GM18507 (cell line): ENCODE measurements around the gene OR14J1.
"Not testable (repeated sequence)": the region's sequence is repeated elsewhere in the genome, so short reads cannot be mapped to it uniquely, and the experiment has no call there.

Experiments used
- DNase-seq: peaks from one replicate; pipeline ENCODE4 v3.0.0; 2011; ENCODE audit warnings: low read depth; ENCODE audit not compliant: insufficient read length; ENCODE audit errors: extremely low spot score
- FAIRE-seq: peaks from 2 replicates; lab custom pipeline; 2011; peaks lifted over from hg19 to GRCh38; lab: Jason Lieb, UNC

OR14J1 gene, protein sequence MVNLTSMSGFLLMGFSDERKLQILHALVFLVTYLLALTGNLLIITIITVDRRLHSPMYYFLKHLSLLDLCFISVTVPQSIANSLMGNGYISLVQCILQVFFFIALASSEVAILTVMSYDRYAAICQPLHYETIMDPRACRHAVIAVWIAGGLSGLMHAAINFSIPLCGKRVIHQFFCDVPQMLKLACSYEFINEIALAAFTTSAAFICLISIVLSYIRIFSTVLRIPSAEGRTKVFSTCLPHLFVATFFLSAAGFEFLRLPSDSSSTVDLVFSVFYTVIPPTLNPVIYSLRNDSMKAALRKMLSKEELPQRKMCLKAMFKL

DNA sequence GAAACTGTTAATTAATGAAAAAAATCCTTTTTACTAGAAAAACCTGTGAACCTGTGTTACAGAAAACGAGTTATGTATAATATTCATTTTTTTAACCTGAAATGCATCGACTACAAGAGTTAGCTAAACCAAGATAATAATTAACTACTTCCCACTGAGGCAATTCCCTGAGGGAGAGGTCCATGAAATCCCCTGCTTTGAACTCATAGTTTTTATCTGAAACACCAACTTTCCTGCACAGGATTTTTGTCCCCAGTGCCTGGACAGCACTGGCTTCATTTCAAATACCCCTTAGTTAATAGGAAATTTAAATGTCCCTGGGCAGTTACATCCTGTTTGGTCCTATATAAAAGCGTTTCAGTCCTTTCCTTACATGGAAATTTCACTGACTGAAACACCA lies at the start of gene OR14J1:
Gene OR14J1 (plus strand): TSS at position 386 of the 400 bp plus-strand sequence. CDS start 4,989 bp downstream, outside the sequence.
- no peak for FAIRE-seq

DNA sequence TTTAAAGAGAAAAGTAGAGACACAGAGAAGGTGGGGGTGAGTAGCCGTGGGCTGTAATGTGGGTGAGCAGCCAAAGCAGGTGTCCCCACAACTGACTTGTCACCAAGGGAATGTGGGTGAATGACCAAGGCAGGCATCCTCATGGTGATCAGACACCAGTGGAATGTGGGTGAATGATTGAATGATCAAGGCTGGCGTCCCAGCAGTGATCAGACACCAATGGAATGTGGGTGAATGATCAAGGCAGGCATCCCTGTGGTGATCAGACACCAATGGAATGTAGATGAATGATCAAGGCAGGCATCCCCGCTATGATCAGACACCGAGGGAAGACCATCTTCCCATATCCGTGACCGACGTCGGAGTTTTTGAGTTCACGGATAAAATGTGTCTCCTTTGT lies 49.8 kb upstream of the OR14J1 start:
- DNase-seq, result no peak
- FAIRE-seq, result no peak

More for the DNA sequence above, at the start of gene OR14J1:
- no peak for DNase-seq

DNA sequence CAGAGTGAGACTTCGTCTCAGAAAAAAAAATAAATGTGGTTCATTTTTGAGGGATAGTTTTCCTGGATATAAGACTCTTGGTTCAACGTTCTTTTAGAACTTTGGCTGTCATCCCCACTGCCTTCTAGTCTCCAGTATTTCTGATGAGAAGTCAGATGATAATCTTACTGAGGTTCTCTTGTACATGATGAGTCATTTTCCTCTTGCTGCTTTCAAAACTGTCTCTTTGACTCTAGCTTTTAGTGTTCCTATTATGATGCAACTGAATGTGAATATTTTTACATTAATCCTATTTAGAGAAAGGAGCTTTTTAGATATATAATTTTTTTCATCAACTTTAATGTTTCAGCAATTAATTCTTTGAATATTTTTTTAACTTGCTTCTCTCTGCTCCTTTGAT lies 46.0 kb upstream of the OR14J1 start:
- DNase-seq (no peak), FAIRE-seq (no peak)

DNA sequence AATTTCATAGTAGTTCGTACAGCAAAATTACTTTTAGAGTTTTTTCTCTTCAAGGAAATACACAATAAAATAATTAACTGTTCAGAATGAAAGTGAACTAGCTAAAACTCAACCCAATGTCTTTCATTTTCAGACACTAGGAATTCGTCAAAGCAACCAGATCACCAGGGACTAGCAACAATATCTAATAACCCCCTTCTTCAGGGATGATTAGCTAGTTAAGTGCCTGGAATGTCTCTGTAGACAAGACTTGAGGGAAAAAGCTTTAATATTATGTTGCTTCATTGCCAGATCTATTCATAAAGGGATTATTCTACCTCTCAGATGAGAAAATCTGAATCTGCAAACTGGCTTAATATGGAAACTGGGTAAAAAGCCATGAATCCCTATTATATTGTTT lies 41.8 kb upstream of the OR14J1 start:
- FAIRE-seq (no peak), DNase-seq (no peak)

DNA sequence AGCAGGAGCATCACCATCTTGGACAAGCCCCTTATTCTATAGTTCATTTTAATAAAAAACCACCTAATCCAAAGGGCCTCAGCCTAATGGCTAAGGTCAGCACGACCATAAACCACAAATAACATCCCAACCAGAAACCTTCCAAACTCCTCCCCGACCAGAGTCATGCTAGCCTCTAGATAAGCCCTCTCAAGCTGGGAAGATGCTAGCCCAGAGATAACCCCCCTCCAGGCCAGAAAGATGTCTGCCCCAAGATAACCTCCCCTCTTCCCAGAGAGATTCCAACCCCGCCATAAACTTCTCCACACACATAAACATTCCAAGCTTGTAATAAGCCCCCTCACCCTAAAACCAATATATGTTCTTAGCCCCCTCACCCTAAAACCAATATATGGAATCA lies 38.5 kb upstream of the OR14J1 start:
- DNase-seq, result no peak
- FAIRE-seq, result no peak

DNA sequence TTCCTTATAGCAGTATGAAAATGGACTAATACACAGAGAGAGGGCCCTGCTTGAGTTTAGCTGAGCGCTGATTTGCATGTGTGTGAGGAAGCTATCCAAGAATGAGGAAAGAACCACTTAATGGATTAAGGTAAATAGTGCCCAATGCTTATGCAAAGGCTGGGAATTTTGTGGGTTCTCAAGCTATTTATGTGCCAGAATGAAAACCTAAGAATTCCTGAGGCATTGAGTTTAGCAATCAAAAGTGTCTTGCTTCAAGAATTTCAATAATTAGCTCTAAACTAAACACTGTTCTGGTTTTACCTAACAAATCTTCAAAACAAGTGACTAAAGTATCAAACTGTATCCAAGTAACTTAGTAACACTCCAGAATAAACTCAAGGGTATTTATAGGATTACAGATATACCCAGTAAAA lies 7.0 kb upstream of the OR14J1 start:
- DNase-seq (no peak), FAIRE-seq (no peak)

DNA sequence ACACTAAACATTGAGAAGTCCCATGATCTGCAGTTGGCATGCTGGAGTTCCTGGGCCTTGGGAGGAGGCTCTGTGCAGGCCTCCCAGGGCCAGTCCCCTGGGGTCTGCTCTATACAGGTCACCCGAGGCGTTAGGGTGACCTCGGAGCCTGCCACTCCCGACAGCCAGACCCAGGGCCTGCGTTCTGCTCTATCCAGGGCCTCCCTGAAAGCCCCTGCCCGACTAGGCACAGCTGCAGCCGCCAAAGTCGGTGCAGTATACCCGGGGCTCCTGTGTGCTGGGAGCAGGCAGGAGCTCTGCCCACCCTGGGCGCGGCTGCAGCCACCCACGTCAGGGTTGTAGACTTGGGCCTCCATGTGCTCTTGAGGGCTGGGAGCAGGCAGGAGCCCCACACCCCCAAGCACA lies 6.3 kb upstream of the OR14J1 start:
- no peak for FAIRE-seq

DNA sequence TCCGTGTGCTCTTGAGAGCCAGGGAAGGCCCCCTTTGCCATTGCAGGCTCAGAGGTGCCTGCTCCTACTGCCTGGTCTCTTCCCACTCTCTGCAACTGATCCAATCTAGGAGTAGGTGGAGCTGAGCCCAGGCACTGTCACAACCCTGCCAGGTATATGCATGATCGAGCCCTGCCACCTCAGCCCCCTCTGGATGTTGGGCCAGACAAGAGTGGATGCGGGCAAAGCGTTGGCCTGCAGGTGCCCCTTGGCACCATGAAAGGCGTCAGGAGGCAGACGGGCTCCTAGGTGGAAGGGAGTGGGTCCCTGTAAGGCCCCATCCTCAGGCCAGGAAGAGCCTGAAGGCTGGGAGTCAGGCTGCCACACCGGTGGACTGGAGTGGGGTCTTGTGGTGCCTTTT lies 5.9 kb upstream of the OR14J1 start:
- FAIRE-seq (no peak), DNase-seq (no peak)

More for the DNA sequence above, 6.3 kb upstream of the OR14J1 start:
- DNase-seq, result no peak

DNA sequence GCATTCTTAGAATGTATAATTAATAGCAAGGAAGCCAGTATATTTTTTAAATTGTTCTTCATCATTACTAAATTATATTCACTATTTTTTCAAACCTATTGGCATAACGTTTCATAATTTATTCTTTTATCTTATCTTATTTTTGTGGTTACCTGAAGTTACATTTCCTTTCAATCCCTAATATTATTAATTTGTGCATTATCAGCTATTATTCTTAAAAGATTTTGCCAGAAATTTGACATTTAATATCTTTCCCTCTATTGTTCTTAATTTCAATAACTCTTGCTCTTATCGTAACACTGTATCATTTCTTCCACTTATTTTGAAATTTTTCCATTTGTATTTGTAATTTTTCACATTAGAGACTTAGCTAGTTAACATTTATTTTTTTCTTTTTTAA lies 18.4 kb downstream of the OR14J1 start:
- DNase-seq, result no peak
- no peak for FAIRE-seq

DNA sequence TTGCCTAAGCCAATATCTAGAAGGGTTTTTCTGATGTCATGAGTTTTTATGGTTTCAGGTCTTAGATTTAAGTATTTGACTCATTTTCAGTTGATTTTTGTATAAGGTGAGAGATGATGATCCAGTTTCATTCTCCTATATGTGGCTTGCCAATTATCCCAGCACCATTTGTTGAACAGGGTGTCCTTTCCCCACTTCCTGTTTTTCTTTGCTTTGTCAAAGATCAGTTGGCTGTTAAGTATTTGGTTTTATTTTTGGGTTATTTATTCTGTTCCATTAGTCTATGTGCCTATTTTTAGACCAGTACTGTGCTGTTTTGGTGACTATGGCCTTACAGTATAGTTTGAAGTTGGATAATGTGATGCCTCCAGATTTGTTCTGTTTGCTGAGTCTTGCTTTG lies 21.8 kb downstream of the OR14J1 start:
- not testable (repeated sequence) for FAIRE-seq

DNA sequence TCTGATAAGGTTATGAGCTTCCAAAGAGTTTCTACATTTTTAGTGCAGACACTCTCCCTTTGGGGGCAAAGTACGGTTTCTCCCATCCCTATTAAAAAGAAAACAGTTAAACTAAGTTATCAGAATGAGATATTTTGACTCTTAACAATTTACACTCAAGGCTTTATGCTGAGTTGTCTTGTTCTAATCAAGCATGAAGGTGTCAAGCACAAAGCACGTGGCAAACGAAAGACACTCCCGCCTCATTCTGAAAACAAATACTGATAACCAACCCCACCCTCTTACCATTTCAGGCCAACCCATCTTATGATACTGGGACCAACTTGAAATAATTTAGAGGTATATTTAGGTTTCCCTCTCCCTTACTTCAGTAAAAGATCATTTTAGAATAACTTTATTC lies 24.3 kb downstream of the OR14J1 start:
- FAIRE-seq, result no peak

More for the DNA sequence above, 21.8 kb downstream of the OR14J1 start:
- not testable (repeated sequence) for DNase-seq

DNA sequence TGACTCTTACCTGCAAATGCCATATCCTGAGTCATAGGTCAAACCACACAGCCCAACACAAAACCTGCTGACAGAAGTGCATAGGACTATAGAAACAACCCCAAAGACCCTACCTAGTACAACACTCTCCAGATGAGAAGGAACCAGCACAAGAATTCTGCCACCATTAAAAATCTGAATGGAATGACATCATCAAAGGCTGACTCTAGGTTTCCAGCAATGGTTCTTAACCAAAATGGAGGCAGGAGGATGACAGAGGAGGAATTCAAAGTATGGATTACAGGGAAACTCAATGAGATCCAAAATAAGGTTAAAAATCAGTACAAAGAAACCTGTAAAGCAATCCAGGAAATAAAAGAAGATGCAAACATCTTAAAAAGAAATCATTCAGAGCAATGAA lies 31.2 kb downstream of the OR14J1 start:
- FAIRE-seq (no peak), DNase-seq (no peak)

More for the DNA sequence above, 24.3 kb downstream of the OR14J1 start:
- DNase-seq, result no peak

DNA sequence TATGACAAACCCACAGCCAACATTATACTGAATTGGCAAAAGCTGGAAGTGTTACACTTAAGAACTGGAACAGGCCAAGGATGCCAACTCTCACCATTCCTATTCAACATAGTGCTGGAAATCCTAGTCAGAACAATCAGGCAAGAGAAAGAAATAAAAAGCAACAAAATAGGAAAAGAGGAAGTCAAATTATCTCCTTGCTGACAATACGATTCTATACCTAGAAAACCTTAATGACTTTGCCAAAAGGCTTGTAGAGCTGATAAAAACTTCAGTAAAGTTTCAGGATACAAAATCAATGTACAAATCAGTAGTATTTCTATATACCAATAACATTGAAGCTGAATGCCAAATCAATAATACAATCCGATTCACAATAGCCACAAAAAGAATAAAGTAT lies 34.8 kb downstream of the OR14J1 start:
- FAIRE-seq, result no peak
- no peak for DNase-seq

DNA sequence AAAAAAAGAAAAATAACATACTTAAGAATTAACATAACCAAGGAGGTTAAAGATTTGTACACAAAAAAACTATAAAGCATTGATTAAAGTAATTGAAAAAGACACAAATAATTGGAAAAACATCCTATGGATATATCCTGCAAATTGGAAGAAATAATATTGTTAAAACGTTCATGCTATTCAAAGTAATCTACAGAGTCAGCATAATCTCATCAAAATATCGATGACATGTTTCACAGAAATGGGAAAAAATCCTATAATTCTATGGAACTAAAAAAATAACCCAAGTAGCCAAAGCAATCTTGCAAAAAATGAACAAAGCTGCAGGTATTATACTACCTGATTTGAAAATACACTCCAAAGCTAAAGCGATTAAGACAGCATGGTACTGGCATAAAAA lies 43.9 kb downstream of the OR14J1 start:
- DNase-seq (no peak), FAIRE-seq (no peak)

DNA sequence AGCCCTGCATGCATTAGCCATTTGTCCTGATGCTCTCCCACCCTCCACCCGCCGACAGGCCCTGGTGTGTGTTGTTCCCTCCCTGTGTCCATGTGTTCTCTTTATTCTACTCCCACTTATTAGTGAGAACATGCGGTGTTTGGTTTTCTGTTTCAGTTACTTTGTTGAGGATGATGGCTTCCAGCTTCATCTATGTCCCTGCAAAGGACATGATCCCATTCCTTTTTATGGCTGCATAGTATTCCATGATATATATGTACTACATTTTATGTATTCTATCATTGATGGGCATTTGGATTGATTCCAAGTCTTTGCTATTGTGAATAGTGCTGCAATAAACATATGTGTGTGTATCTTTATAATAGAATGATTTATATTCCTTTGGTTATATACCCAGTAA lies 47.8 kb downstream of the OR14J1 start:
- not testable (repeated sequence) for FAIRE-seq

DNA sequence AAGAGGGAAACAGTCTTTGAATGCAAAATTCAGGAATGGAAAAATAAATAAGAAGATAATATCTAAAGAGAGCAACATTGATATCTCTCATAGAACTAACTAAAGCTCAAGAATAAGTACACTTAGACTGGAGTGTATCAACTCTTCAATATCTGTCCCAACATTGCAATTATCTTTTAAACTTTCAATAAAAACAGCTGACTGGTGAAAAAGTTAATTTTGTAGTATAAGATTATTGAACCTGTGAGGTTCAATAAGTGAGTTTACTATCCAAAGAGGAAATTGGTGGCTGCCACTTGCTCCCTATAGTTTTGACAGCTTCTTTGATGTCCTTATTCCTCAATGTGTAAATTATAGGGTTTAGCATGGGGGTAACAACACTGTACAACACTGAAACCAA lies 53.5 kb downstream of the OR14J1 start:
- DNase-seq, result no peak
- FAIRE-seq, result no peak

More for the DNA sequence above, 47.8 kb downstream of the OR14J1 start:
- DNase-seq, result not testable (repeated sequence)

DNA sequence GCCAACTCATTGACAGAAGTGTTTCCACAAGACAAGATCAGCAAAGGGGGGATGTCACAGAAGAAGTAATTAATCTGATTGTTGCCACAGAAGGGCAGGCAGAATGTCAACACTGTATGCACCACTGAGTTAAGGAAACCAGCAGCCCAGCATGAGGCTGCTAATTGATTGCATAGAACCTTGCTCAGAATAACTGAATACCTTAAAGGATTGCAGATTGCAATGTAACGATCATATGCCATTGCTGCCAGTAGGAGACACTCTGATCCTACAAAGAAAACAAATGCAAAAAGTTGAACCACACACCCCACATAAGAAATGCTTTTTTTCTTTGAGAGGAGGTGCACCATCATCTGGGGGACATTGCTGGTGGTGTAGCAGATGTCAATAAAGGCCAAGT lies 54.1 kb downstream of the OR14J1 start:
- DNase-seq, result no peak
- FAIRE-seq, result no peak
